ENCODE results near the gene CA4.
"Not testable (repeated sequence)": the region's sequence is repeated elsewhere in the genome, so short reads cannot be mapped to it uniquely, and the experiment has no call there.

Gene CA4

GRCh38 chr17:60178180-60178579 lies 28.4 kb downstream of the CA4 start:
- DNase-seq, result not testable (repeated sequence)

GRCh38 chr17:60180380-60180779 lies 30.6 kb downstream of the CA4 start:
- not testable (repeated sequence) for DNase-seq

GRCh38 chr17:60186372-60186771 lies 36.6 kb downstream of the CA4 start:
- not testable (repeated sequence) for DNase-seq

- peak; percentile 59 to 61 for DNase-seq
Measured at GRCh38 chr17:60186846-60187745, 37.3 kb downstream of the CA4 start.

GRCh38 chr17:60188759-60189158 lies 39.0 kb downstream of the CA4 start:
- no peak for DNase-seq

GRCh38 chr17:60190032-60190431 lies 40.3 kb downstream of the CA4 start:
- DNase-seq, result not testable (repeated sequence)

GRCh38 chr17:60193032-60193431 lies 43.3 kb downstream of the CA4 start:
- not testable (repeated sequence) for DNase-seq

- no peak for DNase-seq
Measured at GRCh38 chr17:60193482-60193881, 43.7 kb downstream of the CA4 start.

- not testable (repeated sequence) for DNase-seq
Measured at GRCh38 chr17:60194141-60194540, 44.4 kb downstream of the CA4 start.

GRCh38 chr17:60198630-60199029 lies 48.9 kb downstream of the CA4 start:
- not testable (repeated sequence) for DNase-seq

GRCh38 chr17:60205782-60206181 lies 56.0 kb downstream of the CA4 start:
- DNase-seq, result not testable (repeated sequence)

GRCh38 chr17:60208302-60208701 lies 58.5 kb downstream of the CA4 start:
- not testable (repeated sequence) for DNase-seq

Measured in Kasumi-1 (cell line).